IPS-NIHi7 (cell line): ENCODE measurements around the gene MOK.
"Not testable (repeated sequence)": the region's sequence is repeated elsewhere in the genome, so short reads cannot be mapped to it uniquely, and the experiment has no call there.

ENCODE experiments used
- DNase-seq: peaks from one replicate; pipeline ENCODE4 v3.0.0; 2012; ENCODE audit warnings: mixed read lengths; ENCODE audit errors: extremely low spot score

MOK gene

GRCh38 chr14:102304611-102305506 lies at the start of gene MOK:
Gene MOK, minus strand, starts transcription at chr14:102305164. Its CDS starts 196 bp downstream, at chr14:102304968.
- peak; percentile 98 for DNase-seq

GRCh38 chr14:102353126-102353619 lies 48.2 kb upstream of the MOK start:
- no peak for DNase-seq

- no peak for DNase-seq
Measured at GRCh38 chr14:102352213-102352612, 47.2 kb upstream of the MOK start.

GRCh38 chr14:102351593-102351992 lies 46.6 kb upstream of the MOK start:
- DNase-seq: not testable (repeated sequence)

- no peak for DNase-seq
Measured at GRCh38 chr14:102351023-102351422, 46.1 kb upstream of the MOK start.

GRCh38 chr14:102348376-102348775 lies 43.4 kb upstream of the MOK start:
- no peak for DNase-seq

GRCh38 chr14:102346645-102347044 lies 41.7 kb upstream of the MOK start:
- no peak for DNase-seq

- DNase-seq: no peak
Measured at GRCh38 chr14:102345232-102345631, 40.3 kb upstream of the MOK start.

- no peak for DNase-seq
Measured at GRCh38 chr14:102344485-102344884, 39.5 kb upstream of the MOK start.

- no peak for DNase-seq
Measured at GRCh38 chr14:102344084-102344483, 39.1 kb upstream of the MOK start.

GRCh38 chr14:102342238-102342637 lies 37.3 kb upstream of the MOK start:
- no peak for DNase-seq

- no peak for DNase-seq
Measured at GRCh38 chr14:102341566-102341965, 36.6 kb upstream of the MOK start.

- no peak for DNase-seq
Measured at GRCh38 chr14:102338724-102339123, 33.8 kb upstream of the MOK start.

GRCh38 chr14:102335163-102335562 lies 30.2 kb upstream of the MOK start:
- DNase-seq: no peak

GRCh38 chr14:102333795-102334705 lies 29.1 kb upstream of the MOK start:
- no peak for DNase-seq

GRCh38 chr14:102333390-102333789 lies 28.4 kb upstream of the MOK start:
- DNase-seq: no peak

GRCh38 chr14:102330806-102331205 lies 25.8 kb upstream of the MOK start:
- no peak for DNase-seq

GRCh38 chr14:102329381-102329780 lies 24.4 kb upstream of the MOK start:
- DNase-seq: not testable (repeated sequence)

GRCh38 chr14:102326583-102326982 lies 21.6 kb upstream of the MOK start:
- no peak for DNase-seq

GRCh38 chr14:102325791-102326345 lies 20.9 kb upstream of the MOK start:
- DNase-seq: no peak

- DNase-seq: peak; percentile 40
Measured at GRCh38 chr14:102323102-102323501, 18.1 kb upstream of the MOK start.
